GM21619 (cell line): ENCODE measurements around the gene NTM.
"Not testable (repeated sequence)": the region's sequence is repeated elsewhere in the genome, so short reads cannot be mapped to it uniquely, and the experiment has no call there.

Experiments used
- ATAC-seq: cut with Tn5 transposase; IDR thresholded peaks from one replicate; pipeline ENCODE4 v1.9.1; 2021; ENCODE audit not compliant: unreplicated experiment

The NTM gene

DNA sequence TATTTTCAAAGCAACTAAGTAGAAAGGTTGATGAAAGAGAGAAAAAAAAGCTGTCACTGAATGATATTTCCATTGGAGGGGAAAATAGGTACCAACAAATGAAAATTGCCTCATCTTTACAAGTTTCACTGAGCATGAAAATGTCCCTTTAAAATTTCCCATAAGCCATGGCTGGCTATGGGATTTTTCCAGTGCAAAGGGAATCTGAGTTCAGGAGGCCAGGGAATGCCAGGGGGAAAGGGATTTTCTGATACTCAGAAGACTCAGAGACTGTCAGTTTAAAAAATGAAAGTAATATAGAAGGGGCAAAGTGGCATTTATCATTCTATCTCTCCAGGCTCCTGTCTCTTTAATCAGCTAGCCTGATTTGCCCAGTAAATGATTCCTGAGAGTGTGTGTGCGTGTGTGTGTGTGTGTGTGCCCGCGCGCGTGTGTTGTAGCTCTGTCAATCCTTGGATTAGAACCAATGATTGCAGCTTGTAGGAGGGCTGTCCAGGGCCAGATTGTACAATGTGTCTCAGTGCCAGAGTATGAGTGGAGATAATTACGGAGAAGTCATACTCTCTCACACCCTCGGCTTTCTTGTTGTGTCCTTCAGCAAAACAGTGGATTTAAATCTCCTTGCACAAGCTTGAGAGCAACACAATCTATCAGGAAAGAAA, at the start of gene NTM:
Gene NTM, plus strand, starts transcription at position 526 of the 662 bp plus-strand sequence.
- ATAC-seq = no peak

DNA sequence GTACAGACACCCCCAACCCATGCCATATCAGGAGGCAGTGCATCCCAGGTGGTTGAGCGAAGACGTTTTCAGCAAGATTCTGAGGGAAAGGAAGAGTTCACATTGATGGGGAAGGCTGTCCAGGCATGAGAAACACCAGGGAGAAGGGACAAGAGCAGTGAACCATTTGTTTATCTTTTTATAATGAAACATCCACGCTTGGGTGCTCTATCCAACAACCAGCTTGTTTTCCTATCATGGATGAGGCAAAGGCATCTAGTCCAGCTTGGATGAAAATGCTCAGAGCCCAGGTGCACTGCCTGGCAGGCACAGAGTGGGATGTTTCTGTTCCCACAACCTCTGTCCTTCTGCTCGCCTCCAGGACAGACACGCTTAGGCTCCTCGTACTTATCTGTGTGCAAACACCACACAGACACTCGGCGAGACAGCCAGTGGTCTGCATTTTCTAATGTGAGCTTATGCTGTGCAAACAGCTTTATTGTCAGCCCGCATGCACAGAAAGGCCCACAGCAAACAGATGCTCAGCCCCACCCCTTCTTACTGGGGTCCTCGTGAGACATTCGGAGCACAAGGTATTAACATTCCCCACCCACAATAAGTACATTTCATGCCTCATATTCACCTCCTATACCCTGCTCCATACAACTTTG, 45.4 kb upstream of the NTM start:
- no peak for ATAC-seq

DNA sequence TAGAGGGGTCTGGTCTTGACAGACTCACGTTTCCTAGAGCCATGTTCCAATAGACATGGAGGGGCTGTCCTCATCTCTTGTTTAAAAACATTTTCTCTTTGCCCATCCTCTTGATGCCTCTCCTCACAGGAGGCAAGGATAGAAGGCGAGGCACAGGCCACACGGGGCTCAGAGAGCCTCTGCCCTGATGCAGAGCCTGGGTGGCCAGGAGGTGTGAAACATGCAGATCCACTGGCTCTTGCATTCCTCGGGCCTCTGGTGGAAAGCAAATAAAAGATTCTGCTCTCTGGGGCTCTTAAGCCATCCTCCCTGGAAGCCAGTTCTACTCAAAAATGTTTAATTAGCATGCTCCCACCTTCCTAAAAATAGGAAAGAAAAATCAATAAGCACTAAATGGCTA, 43.6 kb upstream of the NTM start:
- no peak for ATAC-seq

DNA sequence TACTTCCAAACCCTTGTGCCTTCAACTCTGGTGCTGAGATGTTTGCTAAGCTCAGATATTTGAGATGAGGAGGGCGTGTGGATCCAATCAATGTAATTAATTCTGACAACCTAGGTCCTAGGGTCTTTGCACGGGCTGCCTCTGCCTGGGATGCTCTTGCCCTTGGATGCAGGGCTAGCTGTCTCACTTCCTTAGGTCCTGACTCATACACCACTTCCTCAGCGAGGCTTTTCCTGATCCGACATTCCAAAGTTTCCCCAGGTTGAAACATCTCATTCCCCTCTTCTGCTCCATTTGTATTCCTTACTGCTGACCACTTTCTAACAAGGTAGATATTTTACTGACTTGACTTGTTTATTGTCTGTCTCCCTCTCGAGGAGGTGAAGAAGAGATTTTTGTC, 43.0 kb upstream of the NTM start:
- no peak for ATAC-seq

DNA sequence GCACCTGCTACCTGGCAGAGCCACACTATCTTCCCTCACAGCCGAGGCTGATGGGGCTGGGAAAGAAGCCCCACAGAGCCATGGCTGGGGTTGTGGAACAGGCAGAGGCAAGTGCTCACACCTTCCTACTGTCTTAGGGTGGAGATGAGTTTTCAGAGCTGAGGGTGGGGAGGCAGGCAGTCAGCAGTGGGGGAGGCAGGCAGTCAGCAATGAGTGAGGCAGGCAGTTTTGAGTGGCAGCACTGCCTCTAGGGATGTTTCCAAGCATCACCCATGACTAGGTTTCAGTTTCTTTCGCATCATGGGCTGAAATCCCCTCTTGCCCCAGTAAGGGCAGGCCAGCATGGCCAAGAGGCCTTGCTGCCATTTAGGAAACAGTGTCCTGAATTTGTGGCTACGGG, 41.6 kb upstream of the NTM start:
- ATAC-seq = no peak

DNA sequence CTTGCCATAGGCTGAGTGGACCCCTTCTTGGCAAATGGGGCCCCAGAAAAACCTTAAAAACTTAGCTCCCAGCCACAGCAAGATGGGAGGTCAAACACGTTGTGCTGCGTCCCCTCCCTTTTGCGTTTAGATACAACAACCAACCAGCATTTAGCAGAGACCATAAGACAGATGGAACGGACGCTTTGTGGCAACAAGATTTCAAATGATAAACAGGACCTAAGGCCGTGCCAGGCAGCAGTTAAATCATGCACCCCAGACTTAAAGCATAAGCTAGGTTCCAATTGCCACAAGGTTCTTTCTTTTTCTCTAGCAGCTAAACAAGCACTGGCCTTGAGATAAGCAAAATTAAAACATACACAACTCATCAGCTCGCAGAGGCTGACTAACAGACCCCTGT, 39.4 kb upstream of the NTM start:
- ATAC-seq = no peak

DNA sequence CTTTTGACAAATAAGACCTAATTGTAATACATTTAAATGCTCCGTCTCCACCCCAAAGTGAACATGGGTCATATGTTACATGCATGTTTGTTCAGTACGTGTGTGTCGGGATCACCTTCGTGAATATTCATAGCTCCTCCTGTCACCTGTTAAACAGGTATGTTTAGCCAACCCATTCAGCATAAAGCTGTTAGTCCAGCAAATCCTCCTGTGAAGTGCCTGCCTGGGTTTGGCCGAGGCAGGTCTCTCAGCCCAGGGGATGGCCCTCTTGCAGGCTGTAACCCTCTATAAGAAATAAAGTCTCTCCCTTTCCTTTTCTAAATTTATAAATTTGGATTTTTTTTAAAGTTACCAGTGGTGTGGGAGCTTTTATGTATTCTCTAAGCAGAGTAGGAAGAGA, 38.9 kb upstream of the NTM start:
- no peak for ATAC-seq

DNA sequence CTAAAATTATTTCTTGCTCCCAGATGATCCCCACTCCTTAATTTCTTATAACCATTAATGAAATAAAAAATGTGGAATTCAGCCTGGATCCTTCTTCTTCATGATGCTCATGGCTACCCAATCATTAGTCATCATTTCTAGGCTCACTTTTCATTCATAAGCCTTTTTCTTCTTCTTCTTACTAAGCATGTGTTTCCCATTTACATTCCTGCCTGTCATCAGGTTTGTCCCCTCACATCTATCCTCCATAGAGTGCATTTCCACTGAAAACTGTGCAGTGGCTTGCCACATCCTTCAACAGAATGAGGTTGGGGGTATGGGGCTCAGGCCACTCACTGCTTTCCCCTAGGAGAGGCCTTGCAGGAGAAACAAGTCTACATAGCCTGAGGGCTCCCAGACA, 35.8 kb upstream of the NTM start:
- ATAC-seq = no peak

DNA sequence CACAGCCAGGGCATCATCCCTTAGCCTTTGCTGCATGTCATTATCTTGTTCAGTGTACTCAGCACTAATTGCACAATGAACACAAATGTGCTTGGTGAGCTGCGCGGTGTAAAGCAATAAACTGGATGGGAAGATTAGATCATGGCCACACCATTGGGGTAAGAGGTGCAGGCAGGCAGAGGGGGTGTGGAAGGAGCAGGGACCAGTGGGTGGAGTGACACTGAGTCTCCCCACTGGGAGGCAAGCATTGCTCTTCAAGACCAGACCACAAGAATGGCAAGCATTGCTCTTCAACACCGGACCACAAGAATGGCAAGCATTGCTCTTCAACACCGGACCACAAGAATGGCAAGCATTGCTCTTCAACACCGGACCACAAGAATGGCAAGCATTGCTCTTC, 28.5 kb upstream of the NTM start:
- ATAC-seq = not testable (repeated sequence)

DNA sequence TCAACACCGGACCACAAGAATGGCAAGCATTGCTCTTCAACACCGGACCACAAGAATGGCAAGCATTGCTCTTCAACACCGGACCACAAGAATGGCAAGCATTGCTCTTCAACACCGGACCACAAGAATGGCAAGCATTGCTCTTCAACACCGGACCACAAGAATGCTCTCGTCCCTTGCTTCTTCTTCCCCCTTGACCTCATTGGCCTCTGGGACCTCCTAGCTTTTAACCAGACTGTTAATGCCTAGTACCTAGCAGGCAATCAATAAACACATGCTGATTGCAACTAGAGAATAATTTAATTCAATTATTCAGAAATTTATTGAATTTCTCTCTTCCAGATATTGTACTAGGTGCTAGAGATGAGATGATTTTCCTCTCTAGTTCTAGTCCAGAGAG, 28.0 kb upstream of the NTM start:
- not testable (repeated sequence) for ATAC-seq

DNA sequence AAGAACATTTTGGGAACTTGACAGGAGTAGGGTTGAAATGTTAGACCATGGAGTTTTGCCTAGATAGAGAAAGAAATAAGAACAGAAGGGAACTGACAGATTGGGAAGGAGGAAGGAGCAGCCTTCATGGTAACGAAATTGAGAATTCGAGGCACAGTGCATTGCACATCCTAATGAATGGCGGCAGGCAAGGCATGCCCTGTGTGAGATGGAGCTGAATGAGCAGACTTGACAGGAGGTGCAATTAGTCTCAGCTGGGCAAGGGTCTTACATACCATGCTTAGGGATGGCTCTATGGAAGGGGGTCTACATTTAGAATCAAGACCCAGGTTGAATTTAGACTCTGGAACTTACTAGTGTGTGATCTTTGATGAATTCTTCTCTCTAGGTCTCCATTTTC, 25.0 kb upstream of the NTM start:
- no peak for ATAC-seq

DNA sequence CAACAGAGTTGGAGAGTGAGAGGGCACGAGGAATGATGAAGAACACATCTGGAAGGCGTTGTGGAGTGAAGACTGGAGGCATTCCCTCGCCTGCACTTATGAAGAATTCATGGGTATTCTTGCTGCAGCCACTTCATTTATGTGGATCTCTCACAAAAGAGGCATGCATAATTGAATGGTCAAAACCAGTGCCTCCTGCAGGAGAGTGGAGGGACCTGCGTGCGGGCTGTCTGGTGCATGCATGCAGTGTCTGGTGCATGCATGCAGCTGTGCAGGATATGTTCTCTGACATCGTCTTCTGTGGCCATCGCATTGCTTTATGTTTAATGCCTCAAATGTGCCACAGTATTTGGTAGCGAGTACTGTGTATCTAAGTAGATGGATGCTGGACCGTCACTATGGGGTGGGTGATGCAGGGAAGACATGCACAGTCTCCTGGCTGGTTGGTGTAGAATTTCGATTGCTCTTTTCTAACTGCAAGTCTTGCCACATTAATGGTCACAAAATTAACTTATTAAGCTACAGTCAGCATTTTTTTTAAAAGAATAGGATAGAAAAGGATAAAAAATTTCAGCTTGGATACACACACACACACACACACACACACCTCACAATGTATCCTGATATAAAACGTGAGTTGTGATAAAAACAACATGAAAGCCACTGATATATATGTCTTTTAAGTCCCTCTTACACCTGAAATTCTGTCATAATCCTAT, 20.9 kb upstream of the NTM start:
- no peak for ATAC-seq

DNA sequence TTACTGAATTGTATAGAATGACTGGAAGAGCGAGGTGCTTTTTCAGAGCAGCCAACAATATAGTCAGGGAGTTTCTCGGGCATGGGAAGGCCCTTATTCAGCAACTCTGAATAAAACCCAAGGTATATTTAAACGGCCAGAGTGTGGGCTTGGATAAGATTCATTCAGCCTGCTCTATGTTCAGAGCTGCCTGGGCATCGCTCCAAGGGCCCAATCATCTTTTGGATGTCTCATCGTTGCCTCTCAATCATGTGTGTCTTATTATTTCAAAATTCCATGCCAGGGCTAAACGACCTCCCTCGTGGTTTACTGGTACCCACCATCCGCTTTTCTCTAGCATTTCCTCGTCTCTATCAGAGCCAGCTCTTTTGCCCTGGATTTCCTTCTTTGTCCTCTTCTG, 19.5 kb upstream of the NTM start:
- ATAC-seq = no peak

DNA sequence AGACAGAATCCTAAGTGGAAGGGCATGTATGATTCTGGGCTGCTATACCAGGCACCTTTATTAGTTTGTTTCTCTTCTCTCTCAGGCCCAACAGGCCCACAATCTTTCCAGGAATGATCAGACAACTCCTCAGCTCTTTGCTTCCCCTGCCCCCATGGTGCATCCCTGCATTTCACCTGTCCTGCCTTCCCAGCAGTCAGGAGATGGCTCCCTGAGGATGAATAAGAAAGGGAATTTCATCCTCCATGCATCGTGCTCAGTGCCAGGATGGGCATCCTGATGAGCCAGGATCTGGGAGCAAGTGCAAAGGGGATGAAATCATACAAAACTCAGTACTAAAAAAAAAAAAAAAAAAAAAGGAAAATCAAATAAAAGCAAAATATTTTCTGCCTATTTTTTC, 18.6 kb upstream of the NTM start:
- ATAC-seq = no peak

DNA sequence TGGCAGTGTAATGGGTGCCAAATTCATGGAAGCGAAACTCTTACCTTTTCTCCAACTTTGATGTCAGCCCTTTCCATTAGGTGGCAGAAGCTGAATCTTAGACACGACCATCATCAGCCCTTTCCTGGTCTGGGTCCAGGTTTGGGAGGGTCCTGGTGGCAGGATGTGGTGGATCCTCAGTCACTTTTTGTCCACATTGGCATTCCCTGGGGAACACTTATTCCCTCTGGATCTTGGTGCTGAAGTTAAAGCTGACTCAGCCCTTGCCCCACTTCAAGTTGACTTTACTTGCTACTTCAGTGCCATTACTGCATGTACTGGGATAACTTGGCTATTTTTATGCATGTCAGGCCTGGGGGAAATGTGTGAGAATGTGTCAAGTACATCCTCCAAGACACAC, 16.6 kb upstream of the NTM start:
- no peak for ATAC-seq

DNA sequence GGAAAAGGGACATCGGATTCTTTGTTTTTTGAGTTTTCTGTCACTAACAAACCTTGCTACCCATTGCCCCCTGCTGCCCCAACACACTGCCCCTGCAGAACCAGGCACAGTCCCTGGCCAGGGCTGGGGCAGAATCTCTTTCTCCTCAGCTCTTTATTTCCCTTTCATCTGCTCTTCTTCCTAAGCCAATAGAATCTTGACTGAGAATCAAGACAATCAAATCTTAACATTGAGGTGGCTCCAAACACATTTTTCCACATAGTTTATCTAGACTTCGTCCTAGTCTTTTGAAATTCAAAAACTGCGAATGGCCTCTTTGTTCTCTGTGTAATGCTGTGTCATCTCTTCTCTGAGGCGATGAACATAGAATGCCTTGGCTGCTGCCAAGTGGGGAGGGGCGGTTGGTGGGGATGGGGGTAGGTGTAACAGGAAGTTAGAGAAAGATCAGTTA, 16.1 kb upstream of the NTM start:
- no peak for ATAC-seq

DNA sequence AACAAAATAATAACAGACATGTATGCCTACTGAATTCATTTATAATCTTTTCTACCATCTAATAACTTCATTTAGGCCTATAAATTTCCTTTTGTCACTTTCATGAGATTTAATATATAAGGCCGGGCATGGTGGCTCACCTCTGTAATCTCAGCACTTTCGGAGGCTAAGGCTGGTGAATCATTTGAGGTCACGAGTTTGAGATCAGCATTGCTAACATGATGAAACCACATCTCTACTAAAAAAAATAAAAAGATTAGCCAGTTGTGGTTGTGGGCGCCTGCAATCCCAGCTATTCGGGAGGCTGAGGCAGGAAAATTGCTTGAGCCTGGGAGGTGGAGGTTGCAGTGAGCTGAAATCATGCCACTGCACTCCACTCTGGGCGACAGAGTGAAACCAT, 14.2 kb upstream of the NTM start:
- ATAC-seq = no peak

DNA sequence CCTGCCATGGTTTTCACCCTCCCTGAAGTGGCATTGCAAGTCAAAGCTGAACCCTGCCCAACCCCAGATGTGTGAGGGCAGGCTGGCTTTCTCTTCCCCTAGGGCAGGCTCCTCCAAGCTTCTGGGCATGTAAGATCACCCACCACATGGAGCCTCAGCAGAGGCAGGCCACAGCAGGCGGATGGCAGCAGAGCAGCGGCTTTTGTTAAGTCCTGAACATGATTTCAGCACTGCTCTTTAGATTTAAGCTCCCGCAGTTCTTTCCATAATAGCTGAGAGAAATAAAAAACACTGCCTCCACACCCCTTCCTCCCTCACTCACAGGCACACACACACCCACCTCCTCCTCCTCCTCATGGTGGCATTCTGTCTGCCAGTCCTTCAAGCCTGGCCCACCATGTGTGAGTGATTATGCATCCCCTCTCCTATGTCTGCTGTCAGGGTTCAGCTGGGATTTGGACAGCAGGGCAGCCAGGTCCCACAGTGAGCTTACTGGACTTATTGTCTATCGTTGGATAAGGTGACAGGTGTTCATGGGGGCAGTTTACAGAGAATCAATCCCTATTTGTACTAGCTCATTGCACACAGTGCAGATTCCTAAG, 5.0 kb upstream of the NTM start:
- no peak for ATAC-seq

DNA sequence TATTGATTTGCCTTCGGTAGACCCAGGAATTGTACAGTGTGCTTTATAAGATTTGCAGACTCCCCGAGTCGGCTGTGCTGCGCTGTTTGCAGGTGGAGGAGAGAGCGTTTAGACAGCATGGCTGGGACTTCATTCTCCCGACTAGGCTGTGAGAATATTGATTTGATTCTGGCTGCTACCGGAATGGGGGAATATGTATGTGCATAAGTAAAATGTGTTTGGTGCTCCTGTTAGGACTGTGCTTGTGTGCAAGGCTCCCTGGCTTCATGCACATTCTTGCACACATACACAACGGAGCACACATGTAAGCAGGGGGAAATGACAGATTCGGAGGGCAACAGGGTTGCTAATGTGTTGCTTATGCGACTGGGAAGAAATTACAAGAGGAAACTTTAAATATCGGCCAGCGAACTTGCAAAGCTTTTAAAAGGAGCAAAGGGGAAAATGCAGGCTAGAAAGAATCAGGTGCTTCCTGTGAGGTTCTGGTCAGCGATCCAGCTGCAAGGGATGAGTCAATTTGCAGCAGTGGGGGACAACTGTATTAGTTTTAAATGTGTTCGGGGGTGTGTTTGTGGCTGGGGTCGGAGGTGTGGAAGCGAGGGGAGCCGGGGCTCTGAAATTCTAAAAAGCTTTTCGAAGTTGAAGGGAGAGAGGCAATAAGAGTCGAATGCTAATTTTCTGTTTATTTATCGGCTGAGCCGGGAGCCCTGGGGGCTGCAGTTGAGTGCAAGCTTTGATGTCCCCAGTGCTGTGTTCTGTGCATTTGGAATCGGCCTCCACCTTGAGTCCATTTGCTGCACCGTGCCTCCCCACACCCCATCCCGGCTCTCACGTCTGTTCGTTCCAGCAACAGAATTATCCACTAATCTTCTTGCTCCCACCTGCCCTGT, 731 bp downstream of the NTM start:
- no peak for ATAC-seq

DNA sequence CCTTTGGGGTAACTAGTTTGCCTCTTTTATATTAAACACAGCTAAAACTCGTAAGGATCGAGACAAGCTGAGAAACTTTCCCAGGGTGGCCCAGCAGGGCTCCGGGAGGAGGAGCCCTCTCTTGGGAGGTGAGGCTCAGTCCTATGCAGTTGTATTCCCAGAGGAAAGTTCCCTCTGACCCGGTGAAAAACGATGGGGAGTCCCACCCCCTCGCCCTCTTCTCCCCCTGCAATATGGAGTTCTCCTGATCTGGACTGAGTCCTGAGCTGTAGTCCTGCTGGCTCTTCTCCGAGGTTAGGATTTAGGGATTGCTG, 1.3 kb downstream of the NTM start:
- no peak for ATAC-seq
